PFSK-1 (cell line): ENCODE data around the gene LRRC59.

Source experiments
- POLR2AphosphoS5 ChIP-seq: IDR thresholded peaks from 2 replicates; pipeline ENCODE4 v1.6.1; 2012; ENCODE audit warnings: low read depth, mild to moderate bottlenecking, control low read depth, low read length, moderate library complexity
- REST ChIP-seq, 2 experiments: IDR thresholded peaks; 2 replicates each; pipeline versions ENCODE4 v1.6.1 to v1.8.0; 2011 to 2012; ENCODE audit warnings: low read depth in 2 of 2, low read length in 2 of 2, control low read depth in 1 of 2, inconsistent platforms in 1 of 2, mild to moderate bottlenecking in 1 of 2, moderate library complexity in 1 of 2; ENCODE audit not compliant: insufficient read depth in 1 of 2

DNA sequence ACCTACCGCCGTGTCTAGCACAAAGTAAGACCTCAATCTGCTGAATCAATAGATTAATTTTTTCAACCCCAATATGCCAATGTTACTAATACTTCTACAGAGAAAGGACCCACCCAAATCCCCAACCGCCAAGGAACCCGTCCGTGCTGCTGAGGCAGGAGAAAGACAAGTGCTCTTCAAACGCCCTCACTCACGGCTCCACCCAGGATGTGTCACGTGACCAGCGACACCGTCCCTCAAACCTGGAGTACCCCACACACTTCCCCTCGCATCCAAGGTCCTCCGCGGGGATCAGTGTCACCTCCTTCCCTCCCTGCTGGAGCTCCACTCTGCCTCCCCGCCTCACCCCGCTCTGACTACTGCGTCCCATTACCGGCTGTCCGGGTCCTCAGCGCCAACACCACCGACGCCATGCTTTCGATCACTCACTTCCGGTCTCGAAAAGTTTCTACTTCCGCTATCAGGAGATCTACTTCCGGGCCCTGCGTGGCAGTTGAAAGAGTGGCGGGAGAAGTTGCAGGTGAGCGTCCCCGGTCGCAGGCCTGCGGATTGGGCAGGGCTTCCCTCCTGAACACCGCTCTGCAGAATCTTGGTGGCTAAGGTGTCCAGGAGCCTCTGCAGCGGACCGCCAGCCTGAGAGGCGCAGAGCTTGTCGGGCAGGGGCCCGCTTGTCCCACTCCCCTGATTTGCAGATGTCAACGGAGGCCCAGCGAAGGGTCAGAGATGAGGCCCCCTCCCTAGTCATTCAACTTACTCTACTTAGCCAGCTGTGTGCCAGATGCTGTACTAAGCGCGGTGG, 24.4 kb downstream of the LRRC59 start, which contains the start of the genes EME1 and MRPL27:
- TF ChIP-seq POLR2AphosphoS5 (peak; percentile 95), REST (IDR thresholded peaks at IDR 0.05; ENCODE audit: insufficient read depth in 1 of 2, low read depth in 2 of 2, low read length in 2 of 2) (peak in 1 of 2 experiments; percentile 55; a peak in 1 of 4 replicates)
